ENCODE results near the gene DOCK4.

DNA sequence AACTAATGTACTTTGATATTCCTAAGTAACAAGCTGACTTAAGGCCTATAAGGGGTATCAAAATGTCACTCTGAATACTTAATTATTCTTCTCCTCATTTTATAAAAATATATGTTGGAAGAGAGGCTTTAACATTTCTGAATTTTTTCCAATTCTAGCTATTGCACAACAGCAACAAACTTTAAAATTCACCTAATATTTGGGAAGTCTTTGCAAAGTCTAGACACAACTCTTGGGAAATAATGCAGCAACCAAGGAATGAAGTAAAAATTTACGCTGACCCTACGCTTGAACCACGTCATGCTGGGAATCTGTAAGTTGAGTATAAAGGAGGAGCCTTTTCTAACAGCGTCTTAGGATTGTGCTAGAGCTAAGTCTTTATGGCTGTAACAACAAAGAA lies 400.0 kb downstream of the DOCK4 start:
- TF ChIP-seq, protein P1, sequence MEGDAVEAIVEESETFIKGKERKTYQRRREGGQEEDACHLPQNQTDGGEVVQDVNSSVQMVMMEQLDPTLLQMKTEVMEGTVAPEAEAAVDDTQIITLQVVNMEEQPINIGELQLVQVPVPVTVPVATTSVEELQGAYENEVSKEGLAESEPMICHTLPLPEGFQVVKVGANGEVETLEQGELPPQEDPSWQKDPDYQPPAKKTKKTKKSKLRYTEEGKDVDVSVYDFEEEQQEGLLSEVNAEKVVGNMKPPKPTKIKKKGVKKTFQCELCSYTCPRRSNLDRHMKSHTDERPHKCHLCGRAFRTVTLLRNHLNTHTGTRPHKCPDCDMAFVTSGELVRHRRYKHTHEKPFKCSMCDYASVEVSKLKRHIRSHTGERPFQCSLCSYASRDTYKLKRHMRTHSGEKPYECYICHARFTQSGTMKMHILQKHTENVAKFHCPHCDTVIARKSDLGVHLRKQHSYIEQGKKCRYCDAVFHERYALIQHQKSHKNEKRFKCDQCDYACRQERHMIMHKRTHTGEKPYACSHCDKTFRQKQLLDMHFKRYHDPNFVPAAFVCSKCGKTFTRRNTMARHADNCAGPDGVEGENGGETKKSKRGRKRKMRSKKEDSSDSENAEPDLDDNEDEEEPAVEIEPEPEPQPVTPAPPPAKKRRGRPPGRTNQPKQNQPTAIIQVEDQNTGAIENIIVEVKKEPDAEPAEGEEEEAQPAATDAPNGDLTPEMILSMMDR (IDR thresholded peaks at IDR 0.05) = no peak
- no peak for TF ChIP-seq POLR2A (IDR thresholded peaks at IDR 0.05)
